ENCODE data around the gene CORIN. TPM values are rescaled to one million over a fixed set of nuclear protein-coding genes. Genes with fewer than 3 reads are reported as not detected.

The CORIN gene
- total and polyA plus RNA-seq, 10 of the 15 experiments (the other 5 are each of a cell fraction or from before 2014, with no cell fraction given): 0.02 to 0.45 (median 0.09) TPM; not detected in 3

DNA sequence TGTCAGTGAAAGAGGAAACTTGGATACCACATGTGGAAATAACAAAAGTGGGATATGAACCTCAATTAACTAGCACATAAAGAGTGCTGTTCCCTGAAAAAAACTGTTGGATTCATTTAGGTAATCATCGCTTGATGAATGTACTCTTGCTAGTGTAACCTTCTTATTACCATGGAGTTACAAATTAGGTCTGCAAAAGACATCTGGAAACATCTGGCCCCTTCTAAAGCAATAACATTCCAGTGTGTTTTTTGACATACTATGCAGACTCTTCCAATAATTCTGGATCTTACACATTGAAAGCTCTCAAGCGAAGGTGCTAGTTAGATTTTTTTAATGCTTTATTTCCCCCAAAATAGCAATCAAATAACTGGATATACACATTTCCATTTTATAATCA is 218.2 kb downstream of the CORIN start (continued):
- TF ChIP-seq, protein P1, sequence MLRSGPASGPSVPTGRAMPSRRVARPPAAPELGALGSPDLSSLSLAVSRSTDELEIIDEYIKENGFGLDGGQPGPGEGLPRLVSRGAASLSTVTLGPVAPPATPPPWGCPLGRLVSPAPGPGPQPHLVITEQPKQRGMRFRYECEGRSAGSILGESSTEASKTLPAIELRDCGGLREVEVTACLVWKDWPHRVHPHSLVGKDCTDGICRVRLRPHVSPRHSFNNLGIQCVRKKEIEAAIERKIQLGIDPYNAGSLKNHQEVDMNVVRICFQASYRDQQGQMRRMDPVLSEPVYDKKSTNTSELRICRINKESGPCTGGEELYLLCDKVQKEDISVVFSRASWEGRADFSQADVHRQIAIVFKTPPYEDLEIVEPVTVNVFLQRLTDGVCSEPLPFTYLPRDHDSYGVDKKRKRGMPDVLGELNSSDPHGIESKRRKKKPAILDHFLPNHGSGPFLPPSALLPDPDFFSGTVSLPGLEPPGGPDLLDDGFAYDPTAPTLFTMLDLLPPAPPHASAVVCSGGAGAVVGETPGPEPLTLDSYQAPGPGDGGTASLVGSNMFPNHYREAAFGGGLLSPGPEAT (IDR thresholded peaks at IDR 0.05; ENCODE audit: low read depth): no peak
- no peak for TF ChIP-seq FOXK2 (IDR thresholded peaks at IDR 0.05)
- no peak for TF ChIP-seq FOS (IDR thresholded peaks at IDR 0.05; ENCODE audit: borderline replicate concordance, extremely low read depth, insufficient read length)

DNA sequence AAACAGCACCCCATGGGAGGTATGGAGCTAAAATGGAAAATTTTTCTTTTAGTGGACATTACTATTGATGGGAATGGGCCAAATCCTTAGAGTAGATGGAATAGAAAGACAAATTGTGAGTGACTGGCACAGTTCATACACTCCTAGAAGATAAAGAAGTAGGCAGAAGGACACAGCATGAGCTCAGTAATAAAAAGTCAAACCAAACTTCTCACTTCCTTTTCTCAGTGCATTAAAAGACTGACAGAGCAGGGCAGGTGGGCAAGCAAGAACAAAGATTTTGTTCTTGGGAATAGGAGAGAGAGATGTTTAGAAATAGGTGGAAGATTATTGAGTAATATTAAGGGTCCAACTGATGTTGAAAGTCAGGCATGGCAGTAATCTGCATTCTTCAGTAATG is 220.3 kb downstream of the CORIN start:
- POLR2A ChIA-PET: no interaction called here
- TF ChIP-seq GABPA (IDR thresholded peaks at IDR 0.05; ENCODE audit: low read depth) (no peak), EZH2 (IDR thresholded peaks at IDR 0.05; ENCODE audit: borderline replicate concordance, control insufficient read depth, low read depth, low read length) (no peak), SPI1 (IDR thresholded peaks at IDR 0.05; ENCODE audit: borderline replicate concordance, insufficient read depth, low read depth, low read length) (peak; percentile 82; the same call in 1 of the 2 replicates), YBX1 (IDR thresholded peaks at IDR 0.05) (no peak), ZNF274 (IDR thresholded peaks at IDR 0.05; ENCODE audit: insufficient read depth, insufficient read length) (no peak), IKZF1 (conservative IDR thresholded peaks at IDR 0.05) (peak; percentile 30; the same call in 1 of the 2 replicates), BCL11A (IDR thresholded peaks at IDR 0.05; ENCODE audit: low read depth, low read length) (0 out of 2 replicates have a peak, but pooled peaks have one; percentile 21), MYB (IDR thresholded peaks at IDR 0.05; ENCODE audit: borderline replicate concordance, low read depth, low read length) (no peak), NRF1 (conservative IDR thresholded peaks at IDR 0.05; ENCODE audit: low read depth, low read length) (no peak)
- TF ChIP-seq, protein P2, sequence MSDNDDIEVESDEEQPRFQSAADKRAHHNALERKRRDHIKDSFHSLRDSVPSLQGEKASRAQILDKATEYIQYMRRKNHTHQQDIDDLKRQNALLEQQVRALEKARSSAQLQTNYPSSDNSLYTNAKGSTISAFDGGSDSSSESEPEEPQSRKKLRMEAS (IDR thresholded peaks at IDR 0.05; ENCODE audit: low read depth, low read length): no peak
- TF ChIP-seq, protein P1 (IDR thresholded peaks at IDR 0.05; ENCODE audit: low read depth): no peak
- TF ChIP-seq, protein P3, sequence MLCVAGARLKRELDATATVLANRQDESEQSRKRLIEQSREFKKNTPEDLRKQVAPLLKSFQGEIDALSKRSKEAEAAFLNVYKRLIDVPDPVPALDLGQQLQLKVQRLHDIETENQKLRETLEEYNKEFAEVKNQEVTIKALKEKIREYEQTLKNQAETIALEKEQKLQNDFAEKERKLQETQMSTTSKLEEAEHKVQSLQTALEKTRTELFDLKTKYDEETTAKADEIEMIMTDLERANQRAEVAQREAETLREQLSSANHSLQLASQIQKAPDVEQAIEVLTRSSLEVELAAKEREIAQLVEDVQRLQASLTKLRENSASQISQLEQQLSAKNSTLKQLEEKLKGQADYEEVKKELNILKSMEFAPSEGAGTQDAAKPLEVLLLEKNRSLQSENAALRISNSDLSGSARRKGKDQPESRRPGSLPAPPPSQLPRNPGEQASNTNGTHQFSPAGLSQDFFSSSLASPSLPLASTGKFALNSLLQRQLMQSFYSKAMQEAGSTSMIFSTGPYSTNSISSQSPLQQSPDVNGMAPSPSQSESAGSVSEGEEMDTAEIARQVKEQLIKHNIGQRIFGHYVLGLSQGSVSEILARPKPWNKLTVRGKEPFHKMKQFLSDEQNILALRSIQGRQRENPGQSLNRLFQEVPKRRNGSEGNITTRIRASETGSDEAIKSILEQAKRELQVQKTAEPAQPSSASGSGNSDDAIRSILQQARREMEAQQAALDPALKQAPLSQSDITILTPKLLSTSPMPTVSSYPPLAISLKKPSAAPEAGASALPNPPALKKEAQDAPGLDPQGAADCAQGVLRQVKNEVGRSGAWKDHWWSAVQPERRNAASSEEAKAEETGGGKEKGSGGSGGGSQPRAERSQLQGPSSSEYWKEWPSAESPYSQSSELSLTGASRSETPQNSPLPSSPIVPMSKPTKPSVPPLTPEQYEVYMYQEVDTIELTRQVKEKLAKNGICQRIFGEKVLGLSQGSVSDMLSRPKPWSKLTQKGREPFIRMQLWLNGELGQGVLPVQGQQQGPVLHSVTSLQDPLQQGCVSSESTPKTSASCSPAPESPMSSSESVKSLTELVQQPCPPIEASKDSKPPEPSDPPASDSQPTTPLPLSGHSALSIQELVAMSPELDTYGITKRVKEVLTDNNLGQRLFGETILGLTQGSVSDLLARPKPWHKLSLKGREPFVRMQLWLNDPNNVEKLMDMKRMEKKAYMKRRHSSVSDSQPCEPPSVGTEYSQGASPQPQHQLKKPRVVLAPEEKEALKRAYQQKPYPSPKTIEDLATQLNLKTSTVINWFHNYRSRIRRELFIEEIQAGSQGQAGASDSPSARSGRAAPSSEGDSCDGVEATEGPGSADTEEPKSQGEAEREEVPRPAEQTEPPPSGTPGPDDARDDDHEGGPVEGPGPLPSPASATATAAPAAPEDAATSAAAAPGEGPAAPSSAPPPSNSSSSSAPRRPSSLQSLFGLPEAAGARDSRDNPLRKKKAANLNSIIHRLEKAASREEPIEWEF (IDR thresholded peaks at IDR 0.05; ENCODE audit: insufficient replicate concordance, low read depth, low read length): no peak

More for the DNA sequence above, 220.3 kb downstream of the CORIN start:
- no peaks in the 10 kb centered on the region for H4K20me1 ChIP-seq (ENCODE audit: control insufficient read depth, insufficient read depth)
- CTCF ChIA-PET: interaction anchor here (0.7 to 1.6 kb wide), 4 partner anchors 9 to 658 kb away, joined by 3 to 4 read pairs (median 4); no protein-coding TSS in a partner anchor
- ATAC-seq: peak; percentile 92
- no peaks in the 10 kb centered on the region for H3K27me3 ChIP-seq (replicated peaks in 1 of 2; ENCODE audit: control insufficient read depth in 2 of 2, insufficient read depth in 2 of 2, low read length in 1 of 2)
- RAD21 ChIA-PET (ENCODE audit: unreplicated experiment): interaction anchor here (1.0 kb wide), 1 partner anchor 98 kb away, joined by 5 read pairs; no protein-coding TSS in a partner anchor
- no peaks in the 10 kb centered on the region for H3K36me3 ChIP-seq (ENCODE audit: control insufficient read depth in 2 of 2, insufficient read depth in 2 of 2, low read length in 1 of 2)
- H3K4me2 ChIP-seq (ENCODE audit: control insufficient read depth, insufficient read depth): no peak overlapping the region
- no peaks in the 10 kb centered on the region for H3K4me1 ChIP-seq (ENCODE audit: control insufficient read depth, insufficient read depth, low read length)
- FAIRE-seq: no peak
- in situ Hi-C loops (cut with MboI) (no loop called here), intact Hi-C loops (cut with micrococcal nuclease; ENCODE audit: unreplicated experiment) (no loop called here)
- no peak overlapping the region for H3K9ac ChIP-seq (ENCODE audit: control insufficient read depth, insufficient read depth, low read length)
- H3K4me3 ChIP-seq: no peak overlapping the region
- no TSS peak for BruUV-seq (replicated peaks)
- no peaks in the 10 kb centered on the region for H3K79me2 ChIP-seq (ENCODE audit: control insufficient read depth, insufficient read depth, low read length)
- no peak overlapping the region for H2AFZ ChIP-seq (ENCODE audit: control insufficient read depth, low read depth, low read length)
- SMC1A ChIA-PET (ENCODE audit: uncharacterized antibody, unreplicated experiment): interaction anchor here (0.7 to 1.2 kb wide), 4 partner anchors 9 to 78 kb away, joined by 3 read pairs; no protein-coding TSS in a partner anchor
- no peak overlapping the region for H3K27ac ChIP-seq (ENCODE audit: control insufficient read depth, insufficient read depth)
- no peaks in the 10 kb centered on the region for H3K9me3 ChIP-seq (replicated peaks; ENCODE audit: control insufficient read depth, insufficient read depth, low read length)
- peak; percentile 7 for DNase-seq (ENCODE audit: low read depth, low spot score)

All from GM12878 (cell line).